HepG2 (cell line): ENCODE data around the gene SHISA9. TPM values are rescaled to one million over a fixed set of nuclear protein-coding genes. Genes with fewer than 3 reads are reported as not detected.
A peak's percentile ranks its signal among the peaks of the same experiment; 100 is the strongest.

ENCODE experiments used
- ATAC-seq: fragments of 200-7000 bp; cut with Tn5 transposase; 3 replicates; pipeline ENCODE4 v1.9.1; 2020; ENCODE audit warnings: mild to moderate bottlenecking, moderate library complexity
- BruUV-seq: library from RNA; stranded (reverse); fragments of 400-500 nt; replicated peaks from 2 replicates; lab custom pipeline; 2021; lab: Mats Ljungman, UMichigan
- CTCF ChIA-PET: fragments of 300-600 bp; formaldehyde crosslinking; extraction: SDS; loops from one replicate; lab custom pipeline; 2021; ENCODE audit warnings: low total read pairs, inconsistent platforms, low intra/inter-chr PET ratio; lab: Yijun Ruan, JAX
- POLR2A ChIA-PET: fragments of 350-600 bp; sonication (Branson Sonifier 250); formaldehyde crosslinking; loops from one replicate; lab custom pipeline; 2020; ENCODE audit warnings: antibody characterized with exemption, inconsistent platforms; lab: Yijun Ruan, JAX
- DNase-seq: peaks from one replicate; pipeline ENCODE4 v3.0.0-alpha.2; 2015; ENCODE audit warnings: low spot score
- FAIRE-seq: peaks from 3 replicates; lab custom pipeline; 2011; peaks lifted over from hg19 to GRCh38; lab: Jason Lieb, UNC
- H2AFZ ChIP-seq: one replicate; pipeline ENCODE4 v1.6.1; 2011; ENCODE audit warnings: low read length, inconsistent platforms
- H3K27ac ChIP-seq: fragments of 300-600 bp; 3 replicates; pipeline ENCODE4 v1.8.0; 2011; ENCODE audit warnings: mixed run types, mild to moderate bottlenecking, mixed read lengths, low read length, inconsistent platforms; ENCODE audit not compliant: insufficient read depth; ENCODE audit errors: extremely low read length
- H3K27me3 ChIP-seq, 2 experiments: fragments of 200-600 bp in 1 of 2; 2 replicates in 1 of 2; 3 replicates in 1 of 2; pipeline versions ENCODE4 v1.6.0 to v1.8.0; 2011; ENCODE audit warnings: low read length in 2 of 2, mild to moderate bottlenecking in 2 of 2, moderate library complexity in 2 of 2, inconsistent platforms in 1 of 2; ENCODE audit not compliant: insufficient read depth in 2 of 2, control insufficient read depth in 1 of 2
- H3K36me3 ChIP-seq, 2 experiments: fragments of 200-600 bp in 1 of 2; replicated peaks in 1 of 2; 2 replicates in 1 of 2; 3 replicates in 1 of 2; pipeline versions ENCODE4 v1.5.1 to v1.8.0; 2011; ENCODE audit warnings: low read length in 2 of 2, inconsistent platforms in 1 of 2; ENCODE audit not compliant: insufficient read depth in 2 of 2, control insufficient read depth in 1 of 2
- H3K4me1 ChIP-seq: 2 replicates; pipeline ENCODE4 v1.5.1; 2012; ENCODE audit warnings: low read length, inconsistent platforms; ENCODE audit not compliant: insufficient read depth
- H3K4me2 ChIP-seq: 2 replicates; pipeline ENCODE4 v1.6.0; 2011; ENCODE audit warnings: low read depth, low read length, inconsistent platforms
- H3K4me3 ChIP-seq, 3 experiments: fragments of 200-600 bp in 1 of 3; sonication (generic), shearing (Covaris generic) in 1 of 3; replicated peaks in 1 of 3; 2 replicates each; pipeline ENCODE4 v1.5.1; 2011 to 2016; ENCODE audit warnings: low read length in 3 of 3, inconsistent platforms in 2 of 3, low read depth in 2 of 3, mild to moderate bottlenecking in 2 of 3, control low read depth in 1 of 3, mixed read lengths in 1 of 3; ENCODE audit not compliant: insufficient read depth in 1 of 3
- H3K79me2 ChIP-seq: one replicate; pipeline ENCODE4 v1.6.1; 2011; ENCODE audit warnings: low read length, inconsistent platforms; ENCODE audit not compliant: insufficient read depth
- H3K9ac ChIP-seq: 2 replicates; pipeline ENCODE4 v1.6.0; 2011; ENCODE audit warnings: mild to moderate bottlenecking, low read depth, low read length, inconsistent platforms; ENCODE audit not compliant: insufficient read depth
- H3K9me3 ChIP-seq: 2 replicates; pipeline ENCODE4 v1.5.1; 2012; ENCODE audit warnings: mild to moderate bottlenecking, low read length
- H4K20me1 ChIP-seq: 2 replicates; pipeline ENCODE4 v1.6.0; 2011; ENCODE audit warnings: inconsistent platforms, mild to moderate bottlenecking, low read length, moderate library complexity; ENCODE audit not compliant: insufficient read depth
- ARNTL ChIP-seq: sonication (generic); formaldehyde crosslinking; IDR thresholded peaks from 2 replicates; pipeline ENCODE4 v1.4.0; 2020; ENCODE audit warnings: mild to moderate bottlenecking, missing genetic modification reagents
- FOXA1 ChIP-seq, 2 experiments: fragments of 450-650 bp in 1 of 2; sonication (generic) in 1 of 2; formaldehyde crosslinking in 1 of 2; IDR thresholded peaks; 2 replicates each; pipeline versions ENCODE4 v1.4.0 to v1.6.1; 2016 to 2020; ENCODE audit warnings: missing genetic modification reagents in 1 of 2
- FOXK2 ChIP-seq: fragments of 450-650 bp; IDR thresholded peaks from 2 replicates; pipeline ENCODE4 v1.6.1; 2016
- FOXP1 ChIP-seq, 2 experiments: fragments of 450-650 bp in 1 of 2; IDR thresholded peaks; 2 replicates each; pipeline ENCODE4 v1.6.1; 2017 to 2018; ENCODE audit warnings: antibody characterized with exemption in 1 of 2
- HNRNPK ChIP-seq: fragments of 200-400 bp; formaldehyde crosslinking; IDR thresholded peaks from 2 replicates; pipeline ENCODE4 v1.6.1; 2018; ENCODE audit warnings: low read length, low read depth, moderate library complexity, mild to moderate bottlenecking; ENCODE audit not compliant: poor library complexity, severe bottlenecking
- HOXD1 ChIP-seq: sonication (generic); formaldehyde crosslinking; IDR thresholded peaks from 2 replicates; pipeline ENCODE4 v1.5.0; 2020; ENCODE audit warnings: missing genetic modification reagents
- LCORL ChIP-seq, 2 experiments: fragments of 450-650 bp in 1 of 2; sonication (generic) in 1 of 2; formaldehyde crosslinking in 1 of 2; IDR thresholded peaks; 2 replicates each; pipeline versions ENCODE4 v1.5.0 to v1.6.1; 2017 to 2020; ENCODE audit warnings: antibody characterized with exemption in 1 of 2, missing genetic modification reagents in 1 of 2
- NFE2L1 ChIP-seq: sonication (generic); formaldehyde crosslinking; IDR thresholded peaks from 2 replicates; pipeline ENCODE4 v1.4.0; 2020; ENCODE audit warnings: missing genetic modification reagents, mild to moderate bottlenecking, borderline replicate concordance
- PCBP2 ChIP-seq: fragments of 200-400 bp; formaldehyde crosslinking; optimal IDR thresholded peaks from 2 replicates; pipeline ENCODE3; 2018; ENCODE audit warnings: low read length, low read depth; ENCODE audit not compliant: poor library complexity, severe bottlenecking
- PRMT3 ChIP-seq: sonication (generic); formaldehyde crosslinking; IDR thresholded peaks from 2 replicates; pipeline ENCODE4 v1.8.1; 2022; ENCODE audit warnings: low read depth, mild to moderate bottlenecking, moderate library complexity, missing genetic modification reagents, borderline replicate concordance
- SAFB2 ChIP-seq: sonication (generic); formaldehyde crosslinking; IDR thresholded peaks from 2 replicates; pipeline ENCODE4 v1.5.1; 2020; ENCODE audit warnings: missing genetic modification reagents, low read depth, mild to moderate bottlenecking, borderline replicate concordance
- SMAD9 ChIP-seq: sonication (generic); formaldehyde crosslinking; IDR thresholded peaks from 2 replicates; pipeline ENCODE4 v1.5.1; 2020; ENCODE audit warnings: mild to moderate bottlenecking, missing genetic modification reagents
- ZNF282 ChIP-seq: fragments of 450-650 bp; IDR thresholded peaks from 2 replicates; pipeline ENCODE4 v1.6.1; 2018; ENCODE audit not compliant: partially characterized antibody
- WGBS: methylation state at CpG from one replicate; pipeline ENCODE4 v1.1.6; 2017; ENCODE audit warnings: low lambda C conversion rate; 5-methylcytosine and 5-hydroxymethylcytosine counted together
- in situ Hi-C: cut with HindIII; loops from 2 replicates; pipeline ENCODE4 v1.10.0; 2017; ENCODE audit warnings: low pct_unique_long_range_greater_than_20kb; ENCODE audit not compliant: extremely low pct_ligation_motif_present
- intact Hi-C: fragments of 100-400 bp; cut with micrococcal nuclease; formaldehyde crosslinking; loops from one replicate; pipeline ENCODE4 v1.10.0; 2022; ENCODE audit not compliant: unreplicated experiment
- polyA plus RNA-seq, 8 experiments: library from polyadenylated mRNA; depleted of rRNA in 3 of 8; stranded (reverse) in 7 of 8; unstranded in 1 of 8; fragments of >200 nt; fragmentation: Illumina TruSeq in 4 of 8; extraction: Trizol in 4 of 8; gene quantifications; 2 replicates each; pipeline versions ENCODE4 v1.2.1 to v1.2.3, GENCODE V29; 2011 to 2016; ENCODE audit warnings: low read depth in 4 of 8, missing spikeins in 1 of 8, mixed read lengths in 1 of 8; ENCODE audit not compliant: insufficient read depth in 1 of 8
- total RNA-seq, 5 experiments: library from RNA; depleted of rRNA; stranded (reverse); fragments of >200 nt; fragmentation: Illumina TruSeq; extraction: Trizol; gene quantifications; 2 replicates each; pipeline ENCODE4 v1.2.3, GENCODE V29; 2016; ENCODE audit warnings: low read depth in 1 of 5
- TF ChIP-seq, protein P1 (sequence below), 2 experiments: fragments of 450-650 bp in 1 of 2; sonication (generic) in 1 of 2; formaldehyde crosslinking in 1 of 2; IDR thresholded peaks; 2 replicates each; pipeline versions ENCODE4 v1.6.1 to v1.8.0; 2016 to 2022; ENCODE audit warnings: antibody characterized with exemption in 1 of 2, mild to moderate bottlenecking in 1 of 2, missing genetic modification reagents in 1 of 2

The SHISA9 gene
- total and polyA plus RNA-seq, 2 of the 13 experiments (the other 11 are each of a cell fraction or from before 2014, with no cell fraction given), result 0.01 TPM; not detected in 1

- DNase-seq, result no peak
- Histone ChIP-seq H3K4me1 (peaks cover 25% of the 10 kb centered on the region), H3K27ac (no peak overlapping the region), H3K27me3 (no peaks in the 10 kb centered on the region), H3K79me2 (no peaks in the 10 kb centered on the region), H3K9me3 (peaks cover 12% of the 10 kb centered on the region; the same call in 1 of the 2 replicates), H3K4me3 (no peak overlapping the region), H3K4me2 (no peak overlapping the region), H3K9ac (no peak overlapping the region), H2AFZ (no peak overlapping the region), H4K20me1 (no peaks in the 10 kb centered on the region), H3K36me3 (no peaks in the 10 kb centered on the region)
- no TSS peak for BruUV-seq
- in situ Hi-C loops, result no loop called here
- intact Hi-C loops, result no loop called here
- ATAC-seq, result no peak
- ChIA-PET POLR2A (no interaction called here), CTCF (no interaction called here)
- no peak for FAIRE-seq
- 62% methylated on average over 4 of the region's 4 CpGs for WGBS
- TF ChIP-seq NFE2L1 (CRISPR knock-in tag) (no peak), SAFB2 (CRISPR knock-in tag) (no peak), PRMT3 (CRISPR knock-in tag) (no peak), ZNF282 (peak; percentile 73), PCBP2 (peak; percentile 99), FOXA1 (IDR thresholded peaks at IDR 0.05) (peak; percentile 50; the same call in 1 of the 2 replicates), FOXA1 (CRISPR knock-in tag; IDR thresholded peaks at IDR 0.05) (no peak), HOXD1 (CRISPR knock-in tag) (no peak), SMAD9 (CRISPR knock-in tag) (no peak), FOXP1 (IDR thresholded peaks at IDR 0.05) (peak; percentile 34; the same call in 1 of the 2 replicates), FOXP1 (CRISPR knock-in tag; IDR thresholded peaks at IDR 0.05) (no peak), ARNTL (CRISPR knock-in tag) (no peak), FOXK2 (0 out of 2 replicates have a peak, but pooled peaks have one; percentile 10), LCORL (IDR thresholded peaks at IDR 0.05) (0 out of 2 replicates have a peak, but pooled peaks have one; percentile 16), LCORL (CRISPR knock-in tag; IDR thresholded peaks at IDR 0.05) (no peak), HNRNPK (peak; percentile 89)
- TF ChIP-seq, protein P1, sequence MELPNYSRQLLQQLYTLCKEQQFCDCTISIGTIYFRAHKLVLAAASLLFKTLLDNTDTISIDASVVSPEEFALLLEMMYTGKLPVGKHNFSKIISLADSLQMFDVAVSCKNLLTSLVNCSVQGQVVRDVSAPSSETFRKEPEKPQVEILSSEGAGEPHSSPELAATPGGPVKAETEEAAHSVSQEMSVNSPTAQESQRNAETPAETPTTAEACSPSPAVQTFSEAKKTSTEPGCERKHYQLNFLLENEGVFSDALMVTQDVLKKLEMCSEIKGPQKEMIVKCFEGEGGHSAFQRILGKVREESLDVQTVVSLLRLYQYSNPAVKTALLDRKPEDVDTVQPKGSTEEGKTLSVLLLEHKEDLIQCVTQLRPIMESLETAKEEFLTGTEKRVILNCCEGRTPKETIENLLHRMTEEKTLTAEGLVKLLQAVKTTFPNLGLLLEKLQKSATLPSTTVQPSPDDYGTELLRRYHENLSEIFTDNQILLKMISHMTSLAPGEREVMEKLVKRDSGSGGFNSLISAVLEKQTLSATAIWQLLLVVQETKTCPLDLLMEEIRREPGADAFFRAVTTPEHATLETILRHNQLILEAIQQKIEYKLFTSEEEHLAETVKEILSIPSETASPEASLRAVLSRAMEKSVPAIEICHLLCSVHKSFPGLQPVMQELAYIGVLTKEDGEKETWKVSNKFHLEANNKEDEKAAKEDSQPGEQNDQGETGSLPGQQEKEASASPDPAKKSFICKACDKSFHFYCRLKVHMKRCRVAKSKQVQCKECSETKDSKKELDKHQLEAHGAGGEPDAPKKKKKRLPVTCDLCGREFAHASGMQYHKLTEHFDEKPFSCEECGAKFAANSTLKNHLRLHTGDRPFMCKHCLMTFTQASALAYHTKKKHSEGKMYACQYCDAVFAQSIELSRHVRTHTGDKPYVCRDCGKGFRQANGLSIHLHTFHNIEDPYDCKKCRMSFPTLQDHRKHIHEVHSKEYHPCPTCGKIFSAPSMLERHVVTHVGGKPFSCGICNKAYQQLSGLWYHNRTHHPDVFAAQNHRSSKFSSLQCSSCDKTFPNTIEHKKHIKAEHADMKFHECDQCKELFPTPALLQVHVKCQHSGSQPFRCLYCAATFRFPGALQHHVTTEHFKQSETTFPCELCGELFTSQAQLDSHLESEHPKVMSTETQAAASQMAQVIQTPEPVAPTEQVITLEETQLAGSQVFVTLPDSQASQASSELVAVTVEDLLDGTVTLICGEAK (IDR thresholded peaks at IDR 0.05), result 0 out of 2 replicates have a peak, but pooled peaks have one; percentile 2
- TF ChIP-seq, protein P1 (CRISPR knock-in tag; IDR thresholded peaks at IDR 0.05), result no peak
Measured at GRCh38 chr16:13264749-13265552, 363.6 kb downstream of the SHISA9 start.
